GM12878 (cell line): ENCODE results near the gene SIAH2. TPM values are rescaled to one million over a fixed set of nuclear protein-coding genes. Genes with fewer than 3 reads are reported as not detected.

Experiments used
- CBX5 ChIP-seq: sonication (generic); IDR thresholded peaks from 2 replicates; pipeline ENCODE4 v1.6.1; 2016; ENCODE audit warnings: low read depth, moderate library complexity, mild to moderate bottlenecking, inconsistent platforms
- IRF3 ChIP-seq: fragments of 450-650 bp; IDR thresholded peaks from 2 replicates; pipeline ENCODE4 v1.6.1; 2014; ENCODE audit warnings: mild to moderate bottlenecking
- NR2F1 ChIP-seq: fragments of 450-650 bp; conservative IDR thresholded peaks from 2 replicates; pipeline ENCODE4 v1.6.1; 2017; ENCODE audit warnings: mild to moderate bottlenecking
- RAD21 ChIP-seq: IDR thresholded peaks from 2 replicates; pipeline ENCODE4 v1.6.1; 2011; ENCODE audit warnings: mild to moderate bottlenecking, low read depth, low read length, moderate library complexity; ENCODE audit not compliant: insufficient read depth
- REST ChIP-seq: IDR thresholded peaks from 2 replicates; pipeline ENCODE4 v1.6.1; 2012; ENCODE audit warnings: mild to moderate bottlenecking, low read depth, low read length
- ZZZ3 ChIP-seq: IDR thresholded peaks from 2 replicates; pipeline ENCODE4 v1.6.1; 2011; ENCODE audit warnings: low read depth; ENCODE audit not compliant: control insufficient read depth, insufficient read length
- polyA plus RNA-seq, 11 experiments: library from polyadenylated mRNA; depleted of rRNA in 4 of 11; unstranded in 6 of 11; stranded (reverse) in 5 of 11; fragments of >200 nt; fragmentation: Nextera tagmentation in 4 of 11; fragmentation: Illumina TruSeq in 1 of 11; extraction: Ambion mirVana in 4 of 11; extraction: Trizol in 1 of 11; gene quantifications; 1 replicate in 1 of 11; 2 replicates in 10 of 11; pipeline versions ENCODE4 v1.2.1 to v1.2.3, GENCODE V29; 2011 to 2016; ENCODE audit warnings: inconsistent platforms in 2 of 11, missing spikeins in 2 of 11, low read depth in 1 of 11
- total RNA-seq, 4 experiments: library from RNA; depleted of rRNA in 3 of 4; stranded (reverse); fragments of >200 nt in 3 of 4; fragmentation: Illumina TruSeq in 1 of 4; extraction: Trizol in 1 of 4; gene quantifications; 2 replicates each; pipeline versions ENCODE4 v1.2.1 to v1.2.3, GENCODE V29; 2013 to 2021
- TF ChIP-seq, protein P1 (sequence below): fragments of 450-650 bp; IDR thresholded peaks from 2 replicates; pipeline ENCODE4 v1.6.1; 2016; ENCODE audit warnings: mild to moderate bottlenecking
- TF ChIP-seq, protein P2 (sequence below): IDR thresholded peaks from 2 replicates; pipeline ENCODE4 v1.6.1; 2011; ENCODE audit warnings: borderline replicate concordance, low read depth, mild to moderate bottlenecking, moderate library complexity, mixed read lengths, low read length; ENCODE audit not compliant: insufficient read depth; ENCODE audit errors: extremely low read length
- TF ChIP-seq, protein P3 (sequence below): IDR thresholded peaks from 2 replicates; pipeline ENCODE4 v1.6.1; 2011; ENCODE audit warnings: borderline replicate concordance, low read depth, mild to moderate bottlenecking, moderate library complexity, low read length; ENCODE audit not compliant: insufficient read depth, poor library complexity, severe bottlenecking

Gene SIAH2
- total and polyA plus RNA-seq, 10 of the 15 experiments (the other 5 are each of a cell fraction or from before 2014, with no cell fraction given): 3.3 to 51.5 (median 29.7) TPM

GRCh38 chr3:150762662-150763121, 277 bp downstream of the SIAH2 start (continued):
- TF ChIP-seq, protein P1, sequence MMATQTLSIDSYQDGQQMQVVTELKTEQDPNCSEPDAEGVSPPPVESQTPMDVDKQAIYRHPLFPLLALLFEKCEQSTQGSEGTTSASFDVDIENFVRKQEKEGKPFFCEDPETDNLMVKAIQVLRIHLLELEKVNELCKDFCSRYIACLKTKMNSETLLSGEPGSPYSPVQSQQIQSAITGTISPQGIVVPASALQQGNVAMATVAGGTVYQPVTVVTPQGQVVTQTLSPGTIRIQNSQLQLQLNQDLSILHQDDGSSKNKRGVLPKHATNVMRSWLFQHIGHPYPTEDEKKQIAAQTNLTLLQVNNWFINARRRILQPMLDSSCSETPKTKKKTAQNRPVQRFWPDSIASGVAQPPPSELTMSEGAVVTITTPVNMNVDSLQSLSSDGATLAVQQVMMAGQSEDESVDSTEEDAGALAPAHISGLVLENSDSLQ: no peak
- TF ChIP-seq CBX5: no peak
- TF ChIP-seq ZZZ3: no peak
- TF ChIP-seq REST: no peak
- TF ChIP-seq, protein P2, sequence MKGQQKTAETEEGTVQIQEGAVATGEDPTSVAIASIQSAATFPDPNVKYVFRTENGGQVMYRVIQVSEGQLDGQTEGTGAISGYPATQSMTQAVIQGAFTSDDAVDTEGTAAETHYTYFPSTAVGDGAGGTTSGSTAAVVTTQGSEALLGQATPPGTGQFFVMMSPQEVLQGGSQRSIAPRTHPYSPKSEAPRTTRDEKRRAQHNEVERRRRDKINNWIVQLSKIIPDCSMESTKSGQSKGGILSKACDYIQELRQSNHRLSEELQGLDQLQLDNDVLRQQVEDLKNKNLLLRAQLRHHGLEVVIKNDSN: no peak
- TF ChIP-seq, protein P3, sequence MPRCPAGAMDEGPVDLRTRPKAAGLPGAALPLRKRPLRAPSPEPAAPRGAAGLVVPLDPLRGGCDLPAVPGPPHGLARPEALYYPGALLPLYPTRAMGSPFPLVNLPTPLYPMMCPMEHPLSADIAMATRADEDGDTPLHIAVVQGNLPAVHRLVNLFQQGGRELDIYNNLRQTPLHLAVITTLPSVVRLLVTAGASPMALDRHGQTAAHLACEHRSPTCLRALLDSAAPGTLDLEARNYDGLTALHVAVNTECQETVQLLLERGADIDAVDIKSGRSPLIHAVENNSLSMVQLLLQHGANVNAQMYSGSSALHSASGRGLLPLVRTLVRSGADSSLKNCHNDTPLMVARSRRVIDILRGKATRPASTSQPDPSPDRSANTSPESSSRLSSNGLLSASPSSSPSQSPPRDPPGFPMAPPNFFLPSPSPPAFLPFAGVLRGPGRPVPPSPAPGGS: no peak
- TF ChIP-seq IRF3: no peak
- peak; percentile 86 for TF ChIP-seq NR2F1
- TF ChIP-seq RAD21: no peak
